ENCODE data around the gene SAXO2. TPM values are rescaled to one million over a fixed set of nuclear protein-coding genes. Genes with fewer than 3 reads are reported as not detected.
"Not testable (repeated sequence)": the region's sequence is repeated elsewhere in the genome, so short reads cannot be mapped to it uniquely, and the experiment has no call there.

Gene SAXO2
- total RNA-seq, 2 donors from 2014 or later, result 0.68 TPM; not detected in 1

DNA sequence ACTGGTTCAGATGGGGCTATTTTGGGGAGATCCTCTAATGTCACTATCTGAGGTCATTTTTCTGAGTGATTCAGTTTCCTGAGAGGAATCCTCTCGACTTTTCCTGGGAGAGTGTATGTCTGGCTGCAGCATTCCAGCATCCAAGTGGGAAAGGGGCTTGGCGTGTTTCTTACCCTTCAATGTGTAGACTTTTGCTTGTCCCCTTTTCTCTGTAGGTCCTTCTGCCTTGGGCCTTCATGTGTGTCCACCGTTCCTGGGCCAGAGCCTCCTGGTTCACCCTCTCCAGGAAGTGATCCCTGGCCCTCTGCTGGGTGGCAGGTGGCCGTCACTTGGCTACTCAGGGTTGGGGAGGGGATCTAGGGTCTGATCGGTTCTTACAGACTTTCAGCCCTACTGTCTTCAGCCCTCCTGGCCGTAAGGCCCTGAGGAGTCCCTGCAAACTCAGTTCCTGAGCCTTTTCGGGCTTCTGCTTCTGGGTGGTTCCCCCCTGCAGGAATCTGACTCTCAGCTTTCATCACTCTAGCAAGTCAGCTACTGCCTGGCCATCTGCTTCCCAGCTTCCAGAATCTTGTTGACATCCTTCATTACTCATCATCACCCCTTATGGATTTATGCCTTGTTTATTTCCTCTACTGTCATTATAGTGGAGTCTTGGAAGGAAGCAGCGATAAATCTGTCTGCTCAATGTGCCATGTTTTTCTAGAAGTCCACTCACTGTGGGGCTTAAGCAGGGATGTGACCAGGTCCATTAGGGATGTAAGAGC, 50.1 kb downstream of the SAXO2 start:
- no peaks in the 10 kb centered on the region for H3K27me3 Mint-ChIP-seq
- H3K4me3 Mint-ChIP-seq, result no peak overlapping the region
- no peak for DNase-seq
- no peaks in the 10 kb centered on the region for H3K9me3 ChIP-seq (ENCODE audit: control insufficient read depth, low read length, poor library complexity, severe bottlenecking)
- no peak for ATAC-seq
- no peaks in the 10 kb centered on the region for H3K4me1 Mint-ChIP-seq
- no peaks in the 10 kb centered on the region for H3K36me3 Mint-ChIP-seq (ENCODE audit: low read depth)
- H3K27ac Mint-ChIP-seq, result no peak overlapping the region

DNA sequence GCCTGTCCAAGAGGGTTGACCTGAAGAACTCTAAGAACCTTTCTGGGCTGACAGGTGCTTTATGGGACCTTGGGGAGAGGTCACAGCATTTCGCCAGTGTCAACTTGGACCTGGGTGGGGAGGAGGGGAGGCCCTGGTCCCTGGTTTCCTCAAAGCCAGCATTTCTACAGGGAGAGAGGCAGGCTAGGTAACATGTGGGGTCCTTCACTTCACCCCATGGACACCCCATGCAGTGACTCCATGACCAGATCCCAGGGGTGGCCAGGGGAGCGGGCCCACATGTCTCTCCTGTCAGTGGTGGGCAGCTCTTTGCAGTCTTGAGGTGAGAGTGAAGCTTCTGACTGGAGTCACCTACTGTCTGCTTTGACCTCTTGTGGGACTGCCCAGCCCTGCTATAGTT, 50.8 kb downstream of the SAXO2 start:
- Mint-ChIP-seq H3K4me1 (no peaks in the 10 kb centered on the region), H3K27me3 (no peaks in the 10 kb centered on the region), H3K4me3 (no peak overlapping the region), H3K36me3 (ENCODE audit: low read depth) (no peaks in the 10 kb centered on the region), H3K27ac (no peak overlapping the region)
- ATAC-seq (no peak), DNase-seq (no peak)
- no peaks in the 10 kb centered on the region for H3K9me3 ChIP-seq (ENCODE audit: control insufficient read depth, low read length, poor library complexity, severe bottlenecking)

DNA sequence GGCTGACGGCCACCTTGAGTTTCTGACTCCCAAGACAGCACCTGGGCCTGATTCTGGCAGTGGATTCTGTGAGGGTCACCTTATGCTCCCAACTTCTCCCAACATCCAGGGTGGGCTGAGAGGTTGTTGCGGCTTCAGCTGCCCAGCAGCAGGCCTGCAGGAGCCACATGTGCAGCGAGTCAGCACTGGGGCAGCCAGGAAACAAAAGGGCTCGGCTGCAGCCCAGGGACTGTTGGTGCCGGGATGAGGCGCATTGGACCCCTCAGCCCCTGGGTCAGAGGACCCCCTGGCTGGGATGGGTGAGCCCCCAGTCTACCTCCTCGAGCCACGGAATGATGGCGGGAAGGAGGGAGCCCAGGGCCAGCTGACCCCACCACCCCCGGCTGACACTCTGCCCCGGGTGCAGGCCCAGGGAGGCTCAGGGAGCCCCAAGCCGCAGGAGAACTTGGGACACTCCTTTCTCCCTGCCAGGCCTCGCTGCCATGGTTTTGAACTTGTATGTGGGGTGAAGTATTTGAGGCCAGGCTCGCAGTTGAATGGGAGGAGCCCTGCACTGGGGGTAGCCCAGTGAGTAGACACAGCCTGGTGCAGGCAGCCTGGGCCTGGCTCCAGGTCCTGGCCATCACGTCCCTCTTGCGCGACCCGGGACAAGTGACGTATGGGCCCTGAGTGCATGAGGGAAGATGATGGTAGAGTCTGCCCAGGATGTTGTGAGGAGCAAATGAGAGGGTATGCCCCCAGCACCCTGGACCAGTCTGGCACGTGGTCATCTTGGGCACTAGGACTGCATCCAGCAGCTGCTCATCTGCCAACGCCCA, 51.5 kb downstream of the SAXO2 start:
- not testable (repeated sequence) for H3K9me3 ChIP-seq (ENCODE audit: control insufficient read depth, low read length, poor library complexity, severe bottlenecking); H3K4me1 Mint-ChIP-seq; H3K27me3 Mint-ChIP-seq; H3K36me3 Mint-ChIP-seq (ENCODE audit: low read depth); DNase-seq; ATAC-seq; H3K4me3 Mint-ChIP-seq; H3K27ac Mint-ChIP-seq

GRCh38 chr15:82314769-82315518, 52.3 kb downstream of the SAXO2 start:
- no peak for ATAC-seq
- no peak for DNase-seq
- Mint-ChIP-seq H3K36me3 (ENCODE audit: low read depth) (no peaks in the 10 kb centered on the region), H3K4me3 (no peak overlapping the region), H3K27ac (no peak overlapping the region), H3K27me3 (no peaks in the 10 kb centered on the region), H3K4me1 (no peaks in the 10 kb centered on the region)
- no peaks in the 10 kb centered on the region for H3K9me3 ChIP-seq (ENCODE audit: control insufficient read depth, low read length, poor library complexity, severe bottlenecking)

DNA sequence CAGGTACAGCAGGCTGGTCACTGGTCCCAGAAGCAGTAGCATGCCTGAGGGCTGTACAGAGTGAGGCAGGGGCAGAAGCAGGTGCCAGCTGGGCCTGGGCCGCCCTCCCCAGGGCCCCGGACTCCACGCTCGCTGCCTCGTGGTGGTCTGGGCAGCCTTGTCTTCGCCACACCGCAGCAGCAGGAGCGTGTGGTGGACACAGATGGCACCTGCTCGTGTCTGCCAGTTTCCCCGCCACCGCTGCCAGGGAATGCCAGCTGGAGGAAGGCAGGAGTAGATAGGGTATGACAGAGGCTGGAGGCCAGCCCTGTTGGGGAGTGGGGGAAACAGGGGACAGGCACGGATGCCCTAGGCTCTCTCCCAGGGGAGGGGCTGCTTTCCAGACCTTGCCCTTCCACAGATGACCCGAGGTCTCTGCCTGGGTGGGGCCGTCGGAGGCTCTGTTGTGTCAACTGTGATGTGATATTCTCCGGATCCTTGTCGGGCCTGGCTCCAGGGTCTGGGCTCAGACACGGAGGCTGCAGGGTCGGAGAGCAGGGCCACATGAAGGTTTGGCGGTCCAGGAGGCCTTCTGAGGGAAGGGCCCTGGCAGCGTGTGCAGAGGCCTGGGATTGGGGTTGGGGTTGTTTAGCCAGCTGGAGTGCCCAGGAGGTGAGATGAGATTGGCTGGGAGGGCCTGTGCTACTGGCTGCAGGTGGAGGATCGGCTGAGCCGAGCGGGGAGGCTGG, 53.1 kb downstream of the SAXO2 start:
- H3K4me3 Mint-ChIP-seq, result no peak overlapping the region
- H3K9me3 ChIP-seq (ENCODE audit: control insufficient read depth, low read length, poor library complexity, severe bottlenecking), result no peaks in the 10 kb centered on the region
- DNase-seq (no peak), ATAC-seq (no peak)
- H3K27me3 Mint-ChIP-seq, result no peaks in the 10 kb centered on the region
- no peaks in the 10 kb centered on the region for H3K36me3 Mint-ChIP-seq (ENCODE audit: low read depth)
- H3K27ac Mint-ChIP-seq, result no peak overlapping the region
- H3K4me1 Mint-ChIP-seq, result no peaks in the 10 kb centered on the region

DNA sequence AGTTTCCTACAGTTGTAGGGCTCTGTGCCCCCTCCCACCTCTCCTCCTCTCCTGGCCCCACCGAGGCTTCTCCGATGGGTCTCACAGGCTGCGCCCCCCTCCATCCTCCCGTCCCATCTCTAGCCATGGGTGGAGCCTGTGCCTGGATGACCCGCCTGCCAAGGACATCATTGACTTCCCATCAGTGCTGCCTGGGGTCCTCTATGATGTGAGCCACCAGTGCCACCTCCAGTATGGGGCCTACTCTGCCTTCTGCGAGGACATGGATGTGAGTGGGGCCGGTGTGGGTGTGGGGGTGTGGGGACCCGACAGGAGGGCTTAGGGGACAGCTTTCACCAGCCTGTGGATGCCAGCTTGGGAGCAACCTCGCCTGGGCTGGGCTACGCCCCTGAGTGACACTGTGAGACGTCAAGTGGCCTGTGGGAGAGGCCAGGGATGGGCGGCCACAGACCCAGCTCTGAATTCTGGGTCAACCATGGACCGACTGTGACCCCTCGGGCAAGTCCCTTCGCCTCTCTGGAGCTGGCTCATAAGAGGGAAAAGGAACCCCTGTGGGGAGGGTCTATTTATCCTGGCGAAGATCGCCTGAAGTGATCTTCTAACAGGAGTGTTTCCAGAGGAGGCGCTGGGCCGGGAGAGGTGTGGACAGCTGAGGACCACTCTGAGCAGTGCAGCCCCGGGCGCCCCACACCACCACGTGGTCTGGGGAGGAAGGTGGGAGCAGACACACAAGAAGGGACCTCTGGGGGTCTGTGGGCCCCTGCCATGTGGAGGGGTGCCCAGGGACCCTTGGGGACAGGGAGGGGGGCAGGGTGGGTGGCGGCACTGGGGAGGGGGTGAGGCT, 53.9 kb downstream of the SAXO2 start:
- not testable (repeated sequence) for H3K27me3 Mint-ChIP-seq; H3K27ac Mint-ChIP-seq; H3K4me1 Mint-ChIP-seq; ATAC-seq; H3K9me3 ChIP-seq (ENCODE audit: control insufficient read depth, low read length, poor library complexity, severe bottlenecking); DNase-seq; H3K36me3 Mint-ChIP-seq (ENCODE audit: low read depth); H3K4me3 Mint-ChIP-seq

DNA sequence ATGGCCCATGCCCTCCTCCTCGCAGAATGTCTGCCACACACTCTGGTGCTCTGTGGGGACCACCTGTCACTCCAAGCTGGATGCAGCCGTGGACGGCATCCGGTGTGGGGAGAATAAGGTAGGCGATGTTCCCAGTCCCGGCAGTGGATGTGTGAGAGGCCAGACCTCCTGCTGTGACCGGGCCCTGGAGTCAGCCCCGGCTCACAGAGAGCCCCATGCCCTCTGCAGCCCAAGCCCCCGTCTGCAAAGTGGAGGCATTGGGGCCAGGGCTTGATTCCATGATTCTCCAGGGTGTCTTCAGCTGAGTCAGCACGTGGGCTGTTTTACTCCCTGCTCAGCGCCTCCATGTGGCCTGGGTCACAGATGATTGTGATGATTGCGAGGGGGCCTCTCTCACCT, 54.5 kb downstream of the SAXO2 start:
- Mint-ChIP-seq H3K4me3 (no peak overlapping the region), H3K36me3 (ENCODE audit: low read depth) (no peaks in the 10 kb centered on the region), H3K27ac (no peak overlapping the region), H3K4me1 (no peaks in the 10 kb centered on the region), H3K27me3 (no peaks in the 10 kb centered on the region)
- ATAC-seq (no peak), DNase-seq (no peak)
- H3K9me3 ChIP-seq (ENCODE audit: control insufficient read depth, low read length, poor library complexity, severe bottlenecking), result no peaks in the 10 kb centered on the region

DNA sequence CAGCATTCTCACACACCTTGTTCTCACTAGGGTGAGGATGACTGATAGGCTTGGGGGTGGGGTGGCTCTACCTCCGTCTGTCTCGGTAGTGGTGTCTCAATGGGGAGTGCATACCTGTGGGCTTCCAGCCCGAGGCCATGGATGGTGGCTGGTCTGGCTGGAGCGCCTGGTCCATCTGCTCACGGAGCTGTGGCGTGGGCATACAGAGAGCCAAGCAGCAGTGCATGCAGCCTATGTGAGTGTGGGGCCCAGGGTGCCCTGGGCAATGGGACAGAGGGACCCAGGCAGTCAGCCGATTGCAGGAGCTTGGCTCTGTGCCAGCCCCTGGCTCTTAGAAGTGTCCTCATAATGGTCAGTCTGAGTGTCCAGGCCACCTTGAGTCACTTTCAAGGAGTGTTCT, 54.9 kb downstream of the SAXO2 start:
- not testable (repeated sequence) for H3K27ac Mint-ChIP-seq; H3K4me3 Mint-ChIP-seq; H3K27me3 Mint-ChIP-seq; ATAC-seq; DNase-seq; H3K9me3 ChIP-seq (ENCODE audit: control insufficient read depth, low read length, poor library complexity, severe bottlenecking); H3K4me1 Mint-ChIP-seq; H3K36me3 Mint-ChIP-seq (ENCODE audit: low read depth)

- H3K4me3 Mint-ChIP-seq; H3K9me3 ChIP-seq (ENCODE audit: control insufficient read depth, low read length, poor library complexity, severe bottlenecking); H3K4me1 Mint-ChIP-seq; ATAC-seq; H3K27ac Mint-ChIP-seq; H3K27me3 Mint-ChIP-seq; H3K36me3 Mint-ChIP-seq (ENCODE audit: low read depth); DNase-seq: not testable (repeated sequence)
Measured at GRCh38 chr15:82318281-82318680, 55.7 kb downstream of the SAXO2 start.

- not testable (repeated sequence) for DNase-seq; H3K9me3 ChIP-seq (ENCODE audit: control insufficient read depth, low read length, poor library complexity, severe bottlenecking); H3K4me3 Mint-ChIP-seq; ATAC-seq; H3K27ac Mint-ChIP-seq; H3K27me3 Mint-ChIP-seq; H3K36me3 Mint-ChIP-seq (ENCODE audit: low read depth); H3K4me1 Mint-ChIP-seq
Measured at GRCh38 chr15:82319522-82320278, 57.1 kb downstream of the SAXO2 start.

- H3K4me1 Mint-ChIP-seq; H3K36me3 Mint-ChIP-seq (ENCODE audit: low read depth); H3K27me3 Mint-ChIP-seq; ATAC-seq; H3K4me3 Mint-ChIP-seq; H3K27ac Mint-ChIP-seq; H3K9me3 ChIP-seq (ENCODE audit: control insufficient read depth, low read length, poor library complexity, severe bottlenecking); DNase-seq: not testable (repeated sequence)
Measured at GRCh38 chr15:82320861-82321260, 58.2 kb downstream of the SAXO2 start.

GRCh38 chr15:82322488-82322887, 59.9 kb downstream of the SAXO2 start:
- not testable (repeated sequence) for H3K27me3 Mint-ChIP-seq; ATAC-seq; H3K4me3 Mint-ChIP-seq; DNase-seq; H3K27ac Mint-ChIP-seq; H3K9me3 ChIP-seq (ENCODE audit: control insufficient read depth, low read length, poor library complexity, severe bottlenecking); H3K36me3 Mint-ChIP-seq (ENCODE audit: low read depth); H3K4me1 Mint-ChIP-seq
